ENCODE data around the gene NFKBIZ. TPM values are rescaled to one million over a fixed set of nuclear protein-coding genes. Genes with fewer than 3 reads are reported as not detected.

Gene NFKBIZ
- total RNA-seq, 2 experiments from 2014 or later: 11.8 to 26.6 TPM

- Histone ChIP-seq H3K4me2 (ENCODE audit: low read length) (no peak overlapping the region), H2AFZ (ENCODE audit: low read length) (no peak overlapping the region), H3K4me1 (ENCODE audit: insufficient read depth, low read length, poor library complexity, severe bottlenecking) (peaks cover 12% of the 10 kb centered on the region), H3K9me3 (ENCODE audit: low read length) (no peaks in the 10 kb centered on the region), H3K27ac (ENCODE audit: low read depth, low read length, poor library complexity, severe bottlenecking) (no peak overlapping the region), H3K36me3 (ENCODE audit: insufficient read depth, low read length) (no peaks in the 10 kb centered on the region), H3K79me2 (ENCODE audit: insufficient read depth, low read depth, low read length) (no peaks in the 10 kb centered on the region), H3K9me2 (ENCODE audit: insufficient read depth, low read length) (no peaks in the 10 kb centered on the region), H4K20me1 (ENCODE audit: insufficient read depth, low read length) (no peaks in the 10 kb centered on the region), H3K4me3 (ENCODE audit: low read depth, low read length, poor library complexity, severe bottlenecking) (no peak overlapping the region)
- ChIA-PET CTCF (ENCODE audit: unreplicated experiment) (no interaction called here), POLR2A (interaction anchor here (0.7 to 0.9 kb wide), 2 partner anchors 11 to 18 kb away, joined by 3 to 4 read pairs; no protein-coding TSS in a partner anchor)
- intact Hi-C loops (cut with micrococcal nuclease; ENCODE audit: unreplicated experiment): no loop called here
- TF ChIP-seq EZH2phosphoT487 (IDR thresholded peaks at IDR 0.05; ENCODE audit: borderline replicate concordance, low read depth, low read length): no peak
- no peak for TF ChIP-seq CTCF (conservative IDR thresholded peaks at IDR 0.05; ENCODE audit: low read length)
- BruUV-seq (replicated peaks): no TSS peak
- DNase-seq (ENCODE audit: low spot score): no peak
These were observed 37.3 kb downstream of the NFKBIZ start for GRCh38 chr3:101886626-101887025.

- H3K9me2 ChIP-seq (ENCODE audit: insufficient read depth, low read length): no peaks in the 10 kb centered on the region
- peaks cover 23% of the 10 kb centered on the region for H3K4me1 ChIP-seq (ENCODE audit: insufficient read depth, low read length, poor library complexity, severe bottlenecking)
- no peak overlapping the region for H3K27ac ChIP-seq (ENCODE audit: low read depth, low read length, poor library complexity, severe bottlenecking)
- intact Hi-C loops (cut with micrococcal nuclease; ENCODE audit: unreplicated experiment): no loop called here
- H4K20me1 ChIP-seq (ENCODE audit: insufficient read depth, low read length): no peaks in the 10 kb centered on the region
- no peak overlapping the region for H3K4me2 ChIP-seq (ENCODE audit: low read length)
- BruUV-seq (replicated peaks): no TSS peak
- TF ChIP-seq EZH2phosphoT487 (IDR thresholded peaks at IDR 0.05; ENCODE audit: borderline replicate concordance, low read depth, low read length): no peak
- no peak for TF ChIP-seq CTCF (conservative IDR thresholded peaks at IDR 0.05; ENCODE audit: low read length)
- no peaks in the 10 kb centered on the region for H3K36me3 ChIP-seq (ENCODE audit: insufficient read depth, low read length)
- H2AFZ ChIP-seq (ENCODE audit: low read length): peak overlapping the region; percentile 46; the same call in 1 of the 2 replicates
- ChIA-PET CTCF (ENCODE audit: unreplicated experiment) (interaction anchor here (1.2 kb wide), 1 partner anchor 11 kb away, joined by 3 read pairs; no protein-coding TSS in a partner anchor), POLR2A (interaction anchor here (1.0 kb wide), 1 partner anchor 8 kb away, joined by 3 read pairs; no protein-coding TSS in a partner anchor)
- H3K9me3 ChIP-seq (ENCODE audit: low read length): no peaks in the 10 kb centered on the region
- no peak for DNase-seq (ENCODE audit: low spot score)
- H3K79me2 ChIP-seq (ENCODE audit: insufficient read depth, low read depth, low read length): no peaks in the 10 kb centered on the region
- no peak overlapping the region for H3K4me3 ChIP-seq (ENCODE audit: low read depth, low read length, poor library complexity, severe bottlenecking)
These were observed 39.3 kb downstream of the NFKBIZ start for GRCh38 chr3:101888653-101889052.

- H3K4me3 ChIP-seq (ENCODE audit: low read depth, low read length, poor library complexity, severe bottlenecking): no peak overlapping the region
- intact Hi-C loops (cut with micrococcal nuclease; ENCODE audit: unreplicated experiment): no loop called here
- H2AFZ ChIP-seq (ENCODE audit: low read length): no peak overlapping the region
- TF ChIP-seq CTCF (conservative IDR thresholded peaks at IDR 0.05; ENCODE audit: low read length) (no peak), EZH2phosphoT487 (IDR thresholded peaks at IDR 0.05; ENCODE audit: borderline replicate concordance, low read depth, low read length) (no peak)
- H3K4me1 ChIP-seq (ENCODE audit: insufficient read depth, low read length, poor library complexity, severe bottlenecking): peaks cover 23% of the 10 kb centered on the region
- peaks cover 4% of the 10 kb centered on the region; the same call in 1 of the 2 replicates for H3K36me3 ChIP-seq (ENCODE audit: insufficient read depth, low read length)
- POLR2A ChIA-PET: interaction anchor here (0.9 to 1.8 kb wide), 3 partner anchors 9 to 86 kb away, joined by 3 to 11 read pairs (median 3); no protein-coding TSS in a partner anchor
- H3K27ac ChIP-seq (ENCODE audit: low read depth, low read length, poor library complexity, severe bottlenecking): no peak overlapping the region
- H3K9me3 ChIP-seq (ENCODE audit: low read length): peaks cover 17% of the 10 kb centered on the region; the same call in 1 of the 2 replicates
- no peaks in the 10 kb centered on the region for H4K20me1 ChIP-seq (ENCODE audit: insufficient read depth, low read length)
- no peak overlapping the region for H3K4me2 ChIP-seq (ENCODE audit: low read length)
- BruUV-seq (replicated peaks): no TSS peak
- CTCF ChIA-PET (ENCODE audit: unreplicated experiment): no interaction called here
- DNase-seq (ENCODE audit: low spot score): no peak
- H3K9me2 ChIP-seq (ENCODE audit: insufficient read depth, low read length): no peaks in the 10 kb centered on the region
- no peaks in the 10 kb centered on the region for H3K79me2 ChIP-seq (ENCODE audit: insufficient read depth, low read depth, low read length)
These were observed 41.4 kb downstream of the NFKBIZ start for GRCh38 chr3:101890716-101891115.
